Upper lobe of right lung (tissue), 1 donor: ENCODE measurements around the gene FAM167B. TPM values are rescaled to one million over a fixed set of nuclear protein-coding genes. Genes with fewer than 3 reads are reported as not detected.
A peak's percentile ranks its signal among the peaks of the same experiment; 100 is the strongest.
"Not testable (repeated sequence)": the region's sequence is repeated elsewhere in the genome, so short reads cannot be mapped to it uniquely, and the experiment has no call there.

Experiments used
- ATAC-seq: fragments of 200-7000 bp; cut with Tn5 transposase; one replicate; pipeline ENCODE4 v1.9.1; 2020; ENCODE audit warnings: mild to moderate bottlenecking, moderate library complexity
- DNase-seq: peaks from one replicate; pipeline ENCODE4 v3.0.0-alpha.2; 2020
- H3K27ac ChIP-seq: fragments of 200-600 bp; one replicate; pipeline ENCODE4 v1.8.0; 2022
- H3K27me3 ChIP-seq: fragments of 200-600 bp; one replicate; pipeline ENCODE4 v1.8.0; 2022; ENCODE audit warnings: mild to moderate bottlenecking
- H3K36me3 ChIP-seq: fragments of 200-600 bp; one replicate; pipeline ENCODE4 v1.8.0; 2022
- H3K4me1 ChIP-seq: fragments of 200-600 bp; one replicate; pipeline ENCODE4 v1.8.0; 2022
- H3K4me3 ChIP-seq: fragments of 200-600 bp; one replicate; pipeline ENCODE4 v1.8.0; 2022; ENCODE audit warnings: mild to moderate bottlenecking
- H3K9me3 ChIP-seq: fragments of 200-600 bp; one replicate; pipeline ENCODE4 v1.8.0; 2022
- CTCF ChIP-seq: fragments of 200-600 bp; IDR thresholded peaks from one replicate; pipeline ENCODE4 v1.8.0; 2022; ENCODE audit warnings: antibody characterized with exemption
- intact Hi-C: fragments of 100-400 bp; cut with DNase I; formaldehyde crosslinking; loops from one replicate; pipeline ENCODE4 v1.11.0; 2022
- total RNA-seq: library from RNA; stranded (reverse); fragmentation: NEBNext Ultra II Directional; extraction: Animal tissue kit (Norgen Biotek cat#: 25700); gene quantifications from one replicate; pipeline ENCODE4 v1.2.1, GENCODE V29; 2021
- donor health status: DM: no; HTN: yes; CAD: no; lungs with severe emphysema.

FAM167B gene
- total RNA-seq, 1 donor from 2014 or later, result 65.9 TPM

- Histone ChIP-seq H3K4me3 (no peak overlapping the region), H3K27me3 (peaks cover 22% of the 10 kb centered on the region), H3K4me1 (no peaks in the 10 kb centered on the region), H3K36me3 (no peaks in the 10 kb centered on the region), H3K9me3 (no peaks in the 10 kb centered on the region), H3K27ac (no peak overlapping the region)
- ATAC-seq (peak; percentile 20), DNase-seq (no peak)
- TF ChIP-seq CTCF, result no peak
- intact Hi-C loops, result no loop called here
These were observed 26.6 kb downstream of the FAM167B start for GRCh38 chr1:32273391-32274208.

GRCh38 chr1:32274646-32275340 is 27.8 kb downstream of the FAM167B start:
- DNase-seq (no peak), ATAC-seq (no peak)
- H3K4me3 ChIP-seq, result no peak overlapping the region
- intact Hi-C loops, result no loop called here
- no peak overlapping the region for H3K27ac ChIP-seq
- TF ChIP-seq CTCF, result no peak
- H3K27me3 ChIP-seq, result peaks cover 22% of the 10 kb centered on the region
- H3K4me1 ChIP-seq, result no peaks in the 10 kb centered on the region
- H3K36me3 ChIP-seq, result no peaks in the 10 kb centered on the region
- H3K9me3 ChIP-seq, result no peaks in the 10 kb centered on the region

- ATAC-seq (peak; percentile 38), DNase-seq (peak; percentile 72)
- intact Hi-C loops, result no loop called here
- Histone ChIP-seq H3K36me3 (no peaks in the 10 kb centered on the region), H3K27ac (no peak overlapping the region), H3K9me3 (no peaks in the 10 kb centered on the region), H3K4me1 (no peaks in the 10 kb centered on the region), H3K4me3 (no peak overlapping the region), H3K27me3 (peaks cover 22% of the 10 kb centered on the region)
- TF ChIP-seq CTCF, result no peak
These were observed 28.4 kb downstream of the FAM167B start for GRCh38 chr1:32275424-32275823.

- Histone ChIP-seq H3K27me3 (peaks cover 22% of the 10 kb centered on the region), H3K27ac (no peak overlapping the region), H3K4me3 (no peak overlapping the region), H3K9me3 (no peaks in the 10 kb centered on the region), H3K4me1 (no peaks in the 10 kb centered on the region), H3K36me3 (no peaks in the 10 kb centered on the region)
- TF ChIP-seq CTCF, result no peak
- ATAC-seq (no peak), DNase-seq (no peak)
- intact Hi-C loops, result no loop called here
These were observed 29.2 kb downstream of the FAM167B start for GRCh38 chr1:32276032-32276782.

- intact Hi-C loops, H3K27me3 ChIP-seq, H3K9me3 ChIP-seq, H3K4me1 ChIP-seq, H3K27ac ChIP-seq, H3K4me3 ChIP-seq, H3K36me3 ChIP-seq, ATAC-seq, DNase-seq: not testable (repeated sequence)
These were observed 37.8 kb downstream of the FAM167B start for GRCh38 chr1:32284777-32285176.

- no peak for TF ChIP-seq CTCF
- no peaks in the 10 kb centered on the region for H3K4me1 ChIP-seq
- ATAC-seq, result peak; percentile 35
- no peaks in the 10 kb centered on the region for H3K36me3 ChIP-seq
- H3K27ac ChIP-seq, result no peak overlapping the region
- no peaks in the 10 kb centered on the region for H3K9me3 ChIP-seq
- H3K27me3 ChIP-seq, result no peaks in the 10 kb centered on the region
- no peak for DNase-seq
- no peak overlapping the region for H3K4me3 ChIP-seq
- intact Hi-C loops, result no loop called here
These were observed 38.6 kb downstream of the FAM167B start for GRCh38 chr1:32285658-32286057.
